ENCODE measurements around the gene ZSCAN23.
"Not testable (repeated sequence)": the region's sequence is repeated elsewhere in the genome, so short reads cannot be mapped to it uniquely, and the experiment has no call there.

The ZSCAN23 gene

DNA sequence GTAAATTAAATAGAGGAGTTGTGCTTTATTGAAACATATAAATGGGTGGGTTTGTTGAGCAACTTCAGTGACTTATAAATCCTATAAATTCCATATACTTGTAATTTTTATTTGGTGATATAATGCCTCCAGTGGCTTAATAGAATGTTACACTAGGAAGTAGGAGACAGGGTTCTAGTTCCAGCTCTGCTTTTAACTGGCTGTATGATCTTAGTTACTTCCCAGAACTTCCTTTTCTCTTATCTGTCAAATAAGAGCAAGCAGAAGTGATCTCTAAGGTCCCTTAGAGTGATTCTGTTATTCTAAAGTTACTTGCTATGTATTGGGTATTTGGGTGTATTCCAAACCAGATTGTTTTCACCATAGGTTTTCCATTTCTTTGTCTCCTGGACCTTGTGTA, 10.2 kb downstream of the ZSCAN23 start:
- no peak for DNase-seq

- no peak for DNase-seq
These were observed 13.5 kb downstream of the ZSCAN23 start for GRCh38 chr6:28429781-28430180.

DNA sequence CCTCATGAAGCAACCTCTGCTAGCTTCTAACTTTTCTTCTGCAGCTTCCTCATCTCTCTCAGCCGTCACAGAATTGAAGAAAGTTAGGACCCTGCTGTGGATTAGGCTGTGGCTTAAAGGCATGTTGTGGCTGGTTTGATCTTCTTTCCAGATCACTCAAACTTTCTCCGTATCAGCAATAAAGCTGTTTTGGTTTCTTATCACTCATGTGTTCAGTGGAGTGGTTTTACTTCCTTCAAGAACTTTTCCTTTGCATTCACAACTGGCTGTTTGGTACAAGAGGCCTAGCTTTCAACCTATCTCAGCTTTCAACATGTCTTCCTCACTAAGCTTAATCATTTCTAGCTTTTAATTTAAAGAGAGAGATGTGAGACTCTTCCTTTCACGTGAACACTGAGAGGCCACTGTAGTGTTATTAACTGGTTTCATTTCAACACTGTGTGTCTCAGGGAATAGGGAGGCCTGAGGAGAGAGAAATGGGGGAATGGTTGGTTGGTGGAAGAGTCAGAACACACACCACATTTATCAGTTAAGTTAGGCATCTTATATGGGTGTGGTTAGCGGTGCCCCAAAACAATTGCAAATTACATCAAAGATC, 17.2 kb downstream of the ZSCAN23 start:
- DNase-seq = no peak

GRCh38 chr6:28424163-28424562, 19.1 kb downstream of the ZSCAN23 start:
- DNase-seq = no peak

DNA sequence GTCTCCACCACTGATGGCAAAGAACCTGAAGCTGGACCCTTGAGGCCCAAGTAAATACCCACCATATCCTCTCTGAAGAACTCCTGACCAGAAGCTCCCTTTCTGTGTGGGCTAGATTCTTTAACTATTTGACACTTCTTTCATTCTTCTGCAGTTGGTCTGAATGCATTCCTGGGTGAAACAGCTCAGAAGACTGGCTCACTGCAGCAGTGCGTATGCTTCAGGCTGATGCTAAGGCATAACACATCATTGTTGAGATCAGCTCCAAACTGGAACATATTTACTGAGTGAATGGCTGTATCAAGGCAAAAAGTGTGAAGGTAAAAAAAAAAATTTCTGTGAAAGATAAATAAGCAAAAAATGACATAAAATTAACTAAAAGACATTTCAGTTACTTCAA, 19.7 kb downstream of the ZSCAN23 start:
- DNase-seq = no peak

DNA sequence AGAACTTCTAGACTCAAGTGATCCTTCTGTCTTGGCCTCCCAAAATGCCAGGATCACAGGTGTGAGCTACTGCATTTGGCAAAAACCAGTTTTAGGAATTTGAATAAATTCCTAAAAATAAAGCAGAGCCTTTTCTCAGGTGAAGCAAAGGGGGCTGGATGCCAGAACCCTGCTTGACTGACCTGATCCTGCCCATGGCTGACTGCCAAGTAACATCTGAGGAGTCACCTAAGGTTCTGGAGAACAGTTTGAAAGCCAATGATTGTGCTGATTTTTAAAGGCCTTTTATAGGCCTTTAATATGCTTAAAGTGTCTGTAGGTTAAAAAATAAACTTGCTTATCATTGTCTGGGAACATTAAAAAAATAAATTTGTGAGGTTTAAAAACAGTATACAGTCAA, 29.6 kb downstream of the ZSCAN23 start:
- no peak for DNase-seq

GRCh38 chr6:28410767-28411166, 32.5 kb downstream of the ZSCAN23 start:
- no peak for DNase-seq

GRCh38 chr6:28408076-28408802, 35.1 kb downstream of the ZSCAN23 start:
- DNase-seq = no peak

- DNase-seq = no peak
These were observed 35.9 kb downstream of the ZSCAN23 start for GRCh38 chr6:28407401-28407800.

- not testable (repeated sequence) for DNase-seq
These were observed 39.4 kb downstream of the ZSCAN23 start for GRCh38 chr6:28403923-28404322.

- DNase-seq = no peak
These were observed 41.1 kb downstream of the ZSCAN23 start for GRCh38 chr6:28402197-28402596.

GRCh38 chr6:28401172-28401571, 42.1 kb downstream of the ZSCAN23 start:
- no peak for DNase-seq

DNA sequence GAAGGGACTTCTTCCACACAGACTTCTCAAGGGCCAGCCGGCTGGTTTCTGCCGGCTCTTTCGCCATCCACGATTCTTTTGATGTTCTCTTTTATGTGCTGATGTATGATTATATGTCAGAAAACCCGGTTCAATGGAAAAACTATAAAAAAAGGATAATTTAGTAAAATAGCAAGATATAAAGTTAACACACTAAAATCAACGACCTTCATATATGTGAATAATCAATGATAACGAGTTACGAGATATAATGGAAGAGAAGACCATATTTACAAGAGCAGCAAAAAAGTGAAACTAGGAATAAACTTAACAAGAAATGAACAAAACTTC, 43.2 kb downstream of the ZSCAN23 start:
- DNase-seq = no peak

- peak; percentile 35 for DNase-seq
These were observed 43.8 kb downstream of the ZSCAN23 start, which contains the start of gene ZSCAN12 for GRCh38 chr6:28399350-28400121. TSS of gene ZSCAN12 (minus strand) at chr6:28399747. CDS start at chr6:28398405, 1,342 bp downstream.

GRCh38 chr6:28395918-28396317, 47.4 kb downstream of the ZSCAN23 start:
- no peak for DNase-seq

- DNase-seq = no peak
These were observed 49.2 kb downstream of the ZSCAN23 start for GRCh38 chr6:28393912-28394662.

DNA sequence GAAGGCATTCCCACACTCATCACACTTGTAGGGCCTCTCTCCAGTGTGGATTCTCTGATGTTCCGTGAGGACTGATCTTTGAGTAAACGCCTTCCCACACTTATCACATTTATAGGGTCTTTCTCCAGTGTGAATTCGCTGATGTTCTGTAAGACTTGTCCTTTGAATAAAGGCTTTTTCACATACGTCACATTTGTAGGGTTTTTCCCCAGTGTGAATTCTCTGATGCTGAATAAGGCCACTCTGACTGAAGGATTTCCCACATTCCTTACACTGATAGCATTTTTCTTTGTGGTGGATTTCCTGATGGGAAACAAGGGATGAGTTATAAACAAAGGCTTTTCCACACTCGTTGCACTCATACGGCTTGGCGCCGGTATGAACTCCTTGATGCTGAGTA, 52.6 kb downstream of the ZSCAN23 start:
- no peak for DNase-seq

- no peak for DNase-seq
These were observed 59.2 kb downstream of the ZSCAN23 start for GRCh38 chr6:28384143-28384533.

- DNase-seq = no peak
These were observed 59.8 kb downstream of the ZSCAN23 start for GRCh38 chr6:28383235-28384142.

All from NCI-H510A treated with DMSO at 0.1 percent for 48 hours (cell line).